Measurements from ENCODE around the gene PTPRF.
A peak's percentile ranks its signal among the peaks of the same experiment; 100 is the strongest.

The PTPRF gene

GRCh38 chr1:43554444-43554992 is 23.8 kb downstream of the PTPRF start:
- peak; percentile 21 for DNase-seq

GRCh38 chr1:43556782-43557181 is 26.1 kb downstream of the PTPRF start:
- no peak for DNase-seq

GRCh38 chr1:43557744-43558245 is 27.1 kb downstream of the PTPRF start:
- DNase-seq = no peak

- peak; percentile 60 for DNase-seq
Measured at GRCh38 chr1:43558346-43558841, 27.7 kb downstream of the PTPRF start.

DNA sequence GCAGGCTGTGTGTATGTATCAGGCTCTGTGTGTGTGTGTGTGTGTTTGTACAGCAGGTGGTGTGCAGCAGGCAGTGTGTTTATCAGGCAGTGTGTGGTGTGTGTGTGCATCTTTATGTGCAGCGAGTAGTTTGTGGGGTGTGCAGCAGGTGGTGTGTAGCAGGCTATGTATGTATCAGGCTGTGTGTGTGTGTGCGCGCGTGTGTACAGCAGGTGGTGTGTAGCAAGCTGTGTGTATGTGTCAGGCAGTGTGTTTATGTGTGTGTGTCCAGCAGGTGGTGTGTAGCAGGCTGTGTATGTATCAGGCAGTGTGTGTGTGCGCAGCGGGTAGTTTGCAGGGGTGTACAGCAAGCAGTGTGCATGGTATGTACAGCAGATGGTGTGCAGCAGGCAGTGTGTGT is 29.0 kb downstream of the PTPRF start:
- DNase-seq = no peak

DNA sequence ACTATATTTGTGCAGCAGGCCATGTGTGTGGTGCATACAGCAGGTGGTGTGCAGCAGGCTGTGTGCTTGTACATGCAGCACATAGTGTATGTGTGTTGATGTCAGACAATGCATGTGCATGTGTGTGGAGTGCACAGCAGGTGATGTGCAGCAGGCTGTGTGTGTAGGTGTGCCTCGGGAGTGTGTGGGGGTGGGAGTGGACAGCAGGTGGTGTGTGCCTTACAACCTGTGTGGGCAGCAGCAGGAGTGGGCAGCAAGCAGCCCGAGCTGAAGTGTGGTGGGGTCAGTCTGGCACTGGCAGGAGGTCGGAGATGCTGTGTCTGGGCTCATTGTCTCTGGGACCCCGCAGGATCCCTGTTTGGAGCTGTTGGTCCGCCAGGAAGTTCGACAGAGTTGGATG is 29.6 kb downstream of the PTPRF start:
- no peak for DNase-seq

- DNase-seq = no peak
Measured at GRCh38 chr1:43563876-43564539, 33.3 kb downstream of the PTPRF start.

DNA sequence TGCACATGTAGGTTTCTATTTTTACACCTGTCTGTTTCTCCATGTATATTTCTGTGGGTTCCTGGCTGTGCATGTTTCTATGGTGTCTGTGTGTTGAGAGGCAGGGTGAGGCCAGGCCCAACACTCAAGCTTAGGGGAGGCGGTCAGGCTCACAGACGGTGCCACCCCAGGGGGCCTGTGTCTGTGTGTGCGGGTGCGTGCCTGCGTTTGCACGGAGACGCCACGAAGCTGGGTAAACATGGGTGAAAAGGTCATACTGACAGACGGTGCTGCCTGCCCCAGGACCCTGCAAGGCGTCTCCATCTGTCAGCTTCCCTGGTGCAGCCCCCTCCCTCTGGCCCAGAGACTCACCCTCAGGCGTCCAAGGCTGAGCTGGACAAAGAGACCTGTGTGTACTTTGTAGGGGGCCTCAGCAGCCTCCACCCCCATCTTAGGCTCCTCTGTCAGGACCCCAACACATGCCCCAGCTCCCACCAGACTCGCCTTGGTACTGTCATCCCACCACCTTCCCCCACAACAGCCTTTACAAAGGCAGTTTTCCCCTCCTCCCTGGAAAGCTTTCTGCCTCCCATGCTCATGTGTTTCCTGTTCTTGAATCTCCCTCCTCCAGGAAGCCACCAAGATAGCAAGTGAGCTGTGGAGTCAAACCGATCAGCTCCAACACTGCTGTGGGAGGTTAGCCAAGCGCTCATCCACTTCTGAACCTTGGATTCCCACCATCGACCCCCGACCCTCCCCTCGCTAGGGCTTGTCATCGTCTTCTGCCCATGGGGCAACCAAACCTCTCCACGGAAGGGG is 34.1 kb downstream of the PTPRF start:
- no peak for DNase-seq

DNA sequence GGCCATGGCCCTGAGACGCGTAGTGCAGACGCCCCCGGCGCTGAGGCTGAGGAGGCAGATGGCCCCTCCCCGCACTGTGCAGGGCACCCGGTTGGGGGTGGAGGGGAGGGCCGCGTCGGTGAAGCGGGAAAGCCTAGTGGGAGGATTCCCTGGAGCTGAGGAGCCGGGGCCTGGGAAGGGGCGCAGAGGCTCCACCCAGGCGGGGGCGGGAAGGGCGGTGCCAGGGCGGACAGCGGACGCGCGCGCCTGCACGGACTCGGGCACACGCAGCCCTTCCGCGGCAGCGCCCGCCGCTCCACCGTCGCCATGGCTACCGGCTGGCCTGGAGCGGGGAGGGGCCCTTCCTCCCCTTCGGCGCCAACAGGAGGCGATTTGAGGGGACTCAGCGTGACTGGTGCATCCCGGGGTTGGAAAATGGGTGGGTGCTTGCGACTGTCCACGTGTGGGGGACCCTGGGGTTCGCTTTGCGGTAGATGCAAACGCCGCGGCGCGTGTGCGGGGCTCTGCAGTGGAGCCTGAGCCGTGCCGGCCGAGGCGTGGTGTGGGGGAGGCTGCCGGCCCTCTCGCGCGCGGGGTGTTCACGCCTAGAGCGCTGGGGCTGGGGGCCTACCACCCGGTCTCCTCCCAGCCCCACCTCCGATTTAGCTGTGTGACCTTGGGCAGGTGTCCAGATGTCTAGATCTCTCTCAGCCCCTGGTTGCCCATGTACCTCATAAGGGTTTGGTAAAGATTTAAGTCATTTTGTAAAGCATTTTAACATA is 35.1 kb downstream of the PTPRF start:
- DNase-seq = peak; percentile 22

- no peak for DNase-seq
Measured at GRCh38 chr1:43566382-43567044, 35.8 kb downstream of the PTPRF start.

- DNase-seq = no peak
Measured at GRCh38 chr1:43569175-43569574, 38.5 kb downstream of the PTPRF start.

DNA sequence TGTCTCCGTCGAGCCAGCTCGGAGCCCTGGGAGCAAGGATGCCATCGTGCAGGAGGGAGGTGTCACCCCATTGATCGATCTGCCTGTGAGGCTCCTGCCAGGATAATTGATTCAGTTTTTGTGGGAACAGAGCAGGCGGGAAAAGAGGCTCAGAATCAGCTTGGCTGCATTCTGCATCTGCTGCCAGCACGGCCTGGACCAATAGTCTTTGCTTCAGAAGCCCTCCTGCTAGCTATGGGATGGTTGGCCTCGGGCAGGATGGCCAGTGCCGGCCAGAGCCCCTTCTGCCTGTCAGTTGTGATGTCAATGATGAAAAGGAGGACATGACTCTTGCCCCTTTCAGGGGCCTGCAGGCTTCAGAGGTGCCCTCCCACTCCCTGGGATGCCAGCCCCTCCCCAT is 39.6 kb downstream of the PTPRF start:
- DNase-seq = no peak

- no peak for DNase-seq
Measured at GRCh38 chr1:43570715-43571114, 40.0 kb downstream of the PTPRF start.

GRCh38 chr1:43572084-43572483 is 41.4 kb downstream of the PTPRF start:
- no peak for DNase-seq

DNA sequence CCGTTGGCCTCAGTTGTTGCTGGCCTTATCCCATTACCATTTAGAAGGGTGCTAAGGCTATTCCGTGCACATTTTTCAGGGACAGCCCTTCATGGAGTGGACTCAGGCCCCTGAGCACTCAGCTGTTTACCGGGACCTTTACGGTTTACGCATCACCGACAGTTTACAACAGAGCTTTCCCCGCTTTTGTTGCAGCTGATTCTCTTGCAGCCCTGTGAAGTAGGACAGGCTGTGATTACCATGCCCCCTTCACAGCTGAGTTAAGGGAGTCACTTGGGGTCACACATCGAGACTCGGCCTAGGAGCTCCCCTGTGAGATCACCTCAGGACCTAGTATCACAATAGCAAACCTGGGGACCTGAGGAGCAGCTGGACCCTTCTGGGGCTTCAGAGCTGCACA is 41.9 kb downstream of the PTPRF start:
- DNase-seq = no peak

- DNase-seq = no peak
Measured at GRCh38 chr1:43573066-43573800, 42.5 kb downstream of the PTPRF start.

- DNase-seq = no peak
Measured at GRCh38 chr1:43576521-43576920, 45.8 kb downstream of the PTPRF start.

DNA sequence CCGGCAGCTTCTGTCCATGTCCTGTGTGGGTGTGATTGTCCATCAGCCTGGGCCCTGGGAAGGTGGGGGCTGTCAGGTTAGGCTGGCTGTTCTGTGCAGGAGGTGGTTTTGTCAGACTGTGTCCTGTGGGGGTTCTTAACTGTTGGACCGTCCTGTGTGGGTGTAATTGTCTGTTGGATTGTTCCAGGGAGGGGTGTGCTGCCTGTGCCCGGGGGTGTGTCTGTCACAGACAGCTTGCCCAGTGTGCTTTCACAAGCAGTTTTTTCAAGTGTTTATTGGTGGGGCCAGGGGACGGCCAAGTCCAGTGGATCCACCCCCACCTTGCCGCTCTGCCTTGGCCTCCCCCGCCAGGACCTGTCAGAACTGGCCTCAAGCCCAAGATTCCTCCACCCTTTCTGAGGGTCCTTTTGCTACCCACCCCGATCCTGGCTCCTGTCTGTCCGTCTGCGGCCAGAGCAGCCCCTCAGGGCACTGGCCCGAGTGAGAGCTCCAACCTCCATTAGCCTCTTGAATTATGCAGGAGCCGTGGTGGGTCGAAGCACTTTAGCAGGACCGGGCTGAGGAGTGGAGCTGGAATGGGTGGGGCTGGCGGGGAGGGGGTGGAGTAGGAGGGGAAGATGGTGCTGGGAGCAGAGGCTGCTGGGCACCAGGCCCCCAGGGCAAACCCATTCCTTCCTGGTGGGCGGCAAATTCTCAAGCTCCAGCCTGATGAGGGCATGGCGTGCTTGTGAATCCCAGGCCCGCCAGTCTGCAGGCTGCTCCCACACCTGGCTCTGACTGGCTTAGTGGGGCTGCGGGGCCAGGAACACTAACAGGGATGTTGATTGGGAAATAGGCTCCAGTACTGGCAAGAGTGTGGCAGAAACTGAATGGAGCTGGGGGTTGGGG is 47.2 kb downstream of the PTPRF start:
- DNase-seq = no peak

GRCh38 chr1:43580039-43580438 is 49.4 kb downstream of the PTPRF start:
- no peak for DNase-seq

DNA sequence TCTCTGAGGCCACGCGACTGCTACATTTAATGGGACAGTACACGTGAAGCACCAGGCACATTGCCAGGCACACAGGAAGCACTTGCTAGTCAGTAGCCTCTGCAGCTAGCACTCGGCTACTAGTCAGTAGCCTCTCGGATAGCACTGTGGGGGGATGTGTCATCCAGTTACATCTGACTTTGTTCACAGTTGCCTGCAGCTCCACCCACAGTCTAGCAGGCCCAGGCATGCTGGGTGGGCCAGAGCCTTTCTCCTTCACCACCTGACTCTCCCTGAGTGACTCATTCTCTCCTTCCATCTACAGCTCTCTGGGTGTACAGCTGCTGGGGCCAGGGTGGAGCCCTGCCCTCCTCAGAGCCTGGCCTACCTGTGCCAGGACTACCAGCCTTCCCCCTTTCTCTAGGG is 51.5 kb downstream of the PTPRF start:
- DNase-seq = peak; percentile 98

- DNase-seq = no peak
Measured at GRCh38 chr1:43583058-43583457, 52.4 kb downstream of the PTPRF start.

Measured in kidney glomerular epithelial cell (primary cell).